Stromal cell of bone marrow (primary cell): ENCODE data around the gene ELOVL1.
A peak's percentile ranks its signal among the peaks of the same experiment; 100 is the strongest.
"Not testable (repeated sequence)": the region's sequence is repeated elsewhere in the genome, so short reads cannot be mapped to it uniquely, and the experiment has no call there.

Experiments
- DNase-seq: peaks from one replicate; pipeline ENCODE4 v3.0.0-alpha.2; 2012; ENCODE audit warnings: low read depth

The ELOVL1 gene

DNA sequence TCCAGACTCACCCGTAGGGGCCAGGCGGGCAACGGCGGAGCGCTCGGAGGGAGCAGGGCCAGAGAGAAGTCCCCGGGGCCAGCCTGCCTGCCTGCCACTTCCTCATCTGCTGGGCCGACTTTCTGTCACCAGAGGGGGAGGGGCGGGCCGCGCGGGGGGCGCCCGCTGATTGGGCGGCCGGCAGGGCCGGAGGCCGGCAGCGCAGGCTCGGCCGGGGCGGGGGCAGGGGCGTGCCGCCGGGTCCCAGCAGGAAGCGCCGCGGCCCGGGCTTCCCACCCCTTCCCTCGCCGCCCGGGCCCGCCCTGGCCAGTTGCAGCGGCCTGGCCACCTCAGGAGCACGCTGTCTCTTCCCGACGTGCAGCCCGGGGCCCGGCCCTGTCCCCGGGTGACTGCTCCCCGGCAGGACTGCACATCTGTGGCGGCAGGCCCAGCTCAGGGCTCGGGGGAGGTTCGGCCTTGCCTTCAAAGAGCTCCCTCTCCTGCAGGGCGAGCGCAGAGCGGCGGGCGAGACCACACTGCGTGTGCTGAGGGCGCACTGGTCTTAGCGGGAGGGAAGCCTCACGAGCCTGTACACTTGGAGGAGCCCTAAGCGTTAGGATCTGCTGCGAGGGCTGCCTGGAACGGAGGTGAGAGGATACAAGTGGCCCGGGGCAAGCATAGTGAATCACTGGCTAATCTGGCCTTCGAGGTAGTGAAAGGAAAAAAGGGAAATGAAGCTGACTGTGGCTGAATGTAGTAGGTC, at the start of gene ELOVL1:
ELOVL1 (minus strand) TSS at position 108 of the 742 bp plus-strand sequence. CDS start 2,402 bp downstream, outside the sequence.
- peak; percentile 70 for DNase-seq

DNA sequence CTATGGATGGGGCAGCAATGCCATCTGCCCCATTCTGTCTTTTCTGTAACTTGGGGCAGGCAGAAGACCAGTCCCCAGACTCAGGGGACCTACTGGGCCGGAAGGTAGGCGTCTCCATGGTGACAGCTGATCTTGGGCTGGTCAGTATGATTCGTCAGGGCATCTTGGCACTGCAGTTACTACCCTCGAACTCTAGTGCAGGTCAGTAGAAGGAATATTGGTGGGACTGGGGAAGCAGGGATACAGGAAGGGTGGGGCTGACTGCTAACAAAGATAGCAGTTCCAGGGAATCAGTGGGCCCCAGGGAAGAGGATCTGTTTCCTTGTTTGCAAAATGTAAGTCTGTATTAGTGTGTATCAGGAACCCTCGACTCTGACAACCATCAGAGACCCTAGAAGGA, 48.1 kb upstream of the ELOVL1 start:
- no peak for DNase-seq

DNA sequence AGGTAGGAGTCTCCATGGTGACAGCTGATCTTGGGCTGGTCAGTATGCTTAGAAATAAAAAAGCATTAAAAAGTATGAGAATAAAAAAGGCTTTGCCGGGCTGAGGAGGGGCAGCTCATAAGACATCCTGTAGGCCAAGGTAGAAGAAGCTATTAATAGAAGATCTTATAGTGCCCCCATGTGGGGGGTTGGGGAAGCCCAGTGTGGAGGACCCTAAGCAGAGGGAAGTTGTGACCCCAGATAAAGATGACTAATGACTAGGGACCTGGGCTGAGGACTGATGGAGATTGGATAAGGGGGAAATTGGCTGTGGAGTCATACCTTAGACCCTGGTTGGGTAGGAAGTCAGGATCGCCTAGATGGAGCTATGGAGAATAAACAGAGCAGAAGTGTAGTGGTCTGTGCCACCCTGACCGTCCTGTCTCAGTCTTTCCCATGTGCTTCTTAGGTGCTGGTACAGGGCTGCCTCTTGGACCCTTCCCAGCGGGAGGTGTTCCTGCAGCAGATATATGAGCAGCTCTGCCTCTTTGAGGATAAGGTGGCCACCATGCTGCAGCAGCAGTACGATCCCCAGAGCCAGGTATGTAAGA, 46.9 kb upstream of the ELOVL1 start:
- DNase-seq = peak; percentile 13

DNA sequence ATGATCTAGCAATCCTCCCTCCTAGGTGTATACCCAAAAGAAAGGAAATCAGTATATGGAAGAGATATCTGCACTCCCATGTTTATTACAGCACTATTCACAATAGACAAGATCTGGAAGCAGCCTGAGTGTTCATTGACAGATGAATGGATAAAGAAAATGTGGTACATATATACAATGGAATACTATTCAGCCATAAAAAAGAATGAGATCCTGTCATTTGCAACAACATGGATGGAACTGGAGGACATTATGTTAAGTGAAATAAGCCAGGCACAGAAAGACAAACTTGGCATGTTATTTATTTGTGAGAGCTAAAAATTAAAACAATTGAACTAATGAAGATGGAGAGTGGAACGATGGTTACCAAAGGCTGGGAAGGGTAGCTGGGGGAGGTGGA, 45.6 kb upstream of the ELOVL1 start:
- DNase-seq = not testable (repeated sequence)

DNA sequence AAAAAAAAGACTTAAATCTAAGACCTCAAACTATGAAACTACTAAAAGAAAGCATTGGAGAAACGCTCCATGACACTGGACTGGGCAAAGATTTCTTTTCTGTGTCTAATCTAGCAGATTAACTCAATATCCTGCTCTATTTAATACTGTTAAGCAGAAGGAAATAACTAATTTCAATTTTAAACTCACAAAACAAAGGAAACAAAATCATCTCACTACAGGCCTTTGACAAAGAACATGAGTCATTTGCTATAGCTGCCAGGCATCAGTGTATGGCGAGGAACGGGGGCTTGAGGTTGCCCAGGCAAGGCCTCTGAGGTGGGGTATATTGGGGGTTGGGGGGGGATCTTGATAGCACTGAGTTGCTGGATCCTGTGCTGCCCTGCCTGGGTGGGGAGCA, 42.8 kb upstream of the ELOVL1 start:
- no peak for DNase-seq

DNA sequence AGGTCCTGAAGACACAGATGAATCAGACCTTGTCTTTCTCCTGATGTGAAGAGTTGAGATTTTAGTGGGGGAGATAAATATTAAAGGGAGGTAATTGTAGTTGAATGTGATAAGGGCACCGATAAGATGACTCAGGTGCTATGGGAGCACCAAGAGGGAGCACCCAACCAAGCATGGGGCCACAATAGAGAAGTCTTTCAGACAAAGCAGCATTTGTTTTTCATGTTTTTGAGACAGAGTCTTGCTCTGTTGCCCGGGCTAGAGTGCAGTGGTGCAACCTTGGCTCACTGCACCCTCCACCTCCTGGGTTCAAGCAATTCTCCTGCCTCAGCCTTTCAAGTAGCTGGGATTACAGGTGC, 38.0 kb upstream of the ELOVL1 start:
- no peak for DNase-seq

DNA sequence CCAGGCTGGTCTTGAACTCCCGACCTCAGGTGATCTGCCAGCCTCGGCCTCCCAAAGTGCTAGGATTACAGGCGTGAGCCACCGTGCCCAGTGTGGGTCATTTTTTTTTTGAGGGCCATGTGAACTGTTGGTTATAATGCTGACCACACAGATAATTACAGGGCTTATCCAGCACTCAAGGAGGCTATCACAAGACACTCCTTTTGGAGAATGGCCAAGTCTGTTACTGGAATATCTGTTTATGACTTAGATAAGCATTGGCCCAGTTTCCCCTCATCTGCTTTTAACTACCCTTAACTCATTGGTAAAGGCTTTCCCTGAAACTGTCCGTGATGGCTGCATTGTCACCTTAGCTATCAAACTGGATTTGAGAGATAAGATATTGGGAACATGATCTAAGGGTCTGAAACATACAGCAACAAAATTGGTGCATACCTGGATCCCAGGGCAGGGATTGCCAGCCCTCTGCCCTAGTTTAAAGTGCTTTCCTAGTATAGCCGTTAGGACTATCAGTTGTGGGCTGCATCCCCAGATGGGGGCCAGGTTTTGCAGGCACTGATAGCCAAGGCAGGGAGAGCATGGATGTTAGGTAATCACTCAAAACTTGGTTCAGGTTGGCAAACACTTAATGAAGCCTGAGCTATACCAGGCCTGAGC, 37.5 kb upstream of the ELOVL1 start:
- DNase-seq = no peak

DNA sequence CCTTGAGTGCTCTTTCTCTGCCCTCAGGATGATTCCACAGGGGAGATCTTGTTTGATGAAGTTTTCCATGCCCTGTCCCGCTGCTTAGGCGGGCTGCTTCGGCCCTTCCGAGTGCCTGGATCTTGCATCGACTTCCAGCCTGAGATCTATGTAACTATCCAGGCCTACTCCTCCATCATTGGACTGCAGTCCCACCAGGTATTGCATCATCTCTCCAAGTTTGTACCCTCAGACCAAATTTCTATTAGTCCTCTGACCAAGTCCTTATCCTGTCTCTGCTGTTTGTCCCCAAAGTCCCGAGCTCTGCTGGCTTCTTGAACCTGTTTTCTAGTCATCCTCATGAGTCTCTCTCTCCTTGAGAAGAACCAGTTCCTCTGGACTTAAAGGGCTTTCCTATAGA, 36.5 kb upstream of the ELOVL1 start:
- DNase-seq = no peak

DNA sequence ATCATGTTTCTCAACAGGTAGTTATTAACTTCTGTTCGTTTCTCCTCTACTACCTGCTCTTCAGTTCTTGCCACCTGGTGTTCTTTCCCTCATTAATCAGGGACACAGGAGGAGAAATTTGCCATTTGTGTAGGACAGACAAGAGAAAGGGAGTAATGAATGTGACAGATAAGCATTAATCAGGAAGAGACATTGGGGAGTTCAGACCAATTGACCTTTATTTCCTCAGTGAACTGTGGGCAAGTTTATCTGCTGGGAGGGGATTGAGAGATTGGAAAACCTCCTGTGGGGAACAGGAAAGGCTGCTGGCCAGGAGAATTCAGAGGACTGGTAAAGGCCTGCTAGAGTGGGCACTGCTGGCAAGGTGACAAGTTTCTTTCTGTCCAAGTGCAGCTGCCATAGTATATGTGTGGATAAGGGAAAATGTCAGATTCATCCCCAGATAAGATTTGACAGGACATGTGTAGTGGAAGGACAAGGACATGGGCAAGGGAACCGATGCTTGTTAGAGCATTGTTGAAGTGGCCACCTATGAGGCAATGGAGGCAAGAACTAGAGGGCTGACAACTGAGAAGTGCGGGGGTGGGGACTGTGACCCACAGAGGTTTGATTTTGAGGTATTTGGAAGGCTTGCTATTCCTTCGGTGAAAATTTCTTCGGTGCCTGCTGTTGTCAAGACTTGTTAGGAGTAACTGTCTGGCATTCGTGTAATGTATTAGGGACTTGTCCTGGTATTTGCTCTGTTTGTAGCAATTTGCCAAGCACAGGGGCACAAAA, 34.5 kb upstream of the ELOVL1 start:
- no peak for DNase-seq

DNA sequence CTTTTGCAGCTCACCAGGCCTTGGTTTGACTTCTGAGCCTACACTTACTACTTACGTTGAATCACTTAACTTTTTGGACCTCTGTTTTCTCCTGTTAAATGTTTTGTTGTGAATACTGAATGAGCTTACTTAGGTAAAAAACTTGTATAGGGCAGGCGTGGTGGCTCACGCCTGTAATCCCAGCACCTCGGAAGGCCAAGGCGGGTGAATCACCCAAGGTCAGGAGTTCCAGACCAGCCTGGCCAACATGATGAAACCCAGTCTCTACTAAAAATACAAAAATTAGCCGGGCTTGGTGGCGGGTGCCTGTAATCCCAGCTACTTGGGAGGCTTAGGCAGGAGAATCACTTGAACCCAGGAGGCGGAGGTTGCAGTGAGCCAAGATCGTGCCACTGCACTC, 32.6 kb upstream of the ELOVL1 start:
- DNase-seq = not testable (repeated sequence)

DNA sequence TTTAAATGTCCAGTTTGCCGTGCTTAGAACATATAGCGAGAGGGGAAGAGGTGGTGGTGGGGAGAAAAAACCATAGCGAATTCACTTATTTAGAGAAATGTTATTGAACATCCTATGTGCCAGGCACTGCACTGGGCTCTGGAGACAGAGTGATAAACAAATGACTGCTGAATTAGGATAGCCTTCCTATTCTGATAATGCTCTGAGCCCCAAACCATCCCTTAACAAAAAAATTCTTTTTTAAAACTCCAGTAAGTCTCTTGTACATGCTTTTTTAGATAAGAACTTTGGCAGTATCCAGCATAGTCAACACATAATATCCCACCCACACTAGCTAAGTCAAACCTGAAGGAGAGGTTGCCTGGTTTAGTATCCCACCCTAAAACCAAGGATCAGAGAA, 30.4 kb upstream of the ELOVL1 start:
- no peak for DNase-seq

DNA sequence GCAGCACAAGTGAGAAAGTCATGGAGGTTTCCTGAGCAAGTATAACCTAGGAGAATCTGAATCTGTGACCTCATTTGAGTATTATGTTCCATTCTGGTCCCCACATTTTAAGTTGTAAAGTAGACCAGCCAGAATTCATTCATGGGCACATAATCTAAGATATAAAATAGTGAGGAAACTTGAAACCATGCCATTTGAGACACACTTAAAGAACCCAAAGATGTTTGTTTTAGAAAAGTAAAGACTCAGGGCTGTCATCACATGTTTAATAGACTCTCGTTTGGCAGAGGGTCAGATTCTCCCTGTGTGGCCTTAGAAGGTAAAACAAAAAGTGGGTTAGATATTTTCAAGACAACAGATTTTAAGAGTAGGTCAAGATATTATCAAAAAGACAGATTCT, 28.2 kb upstream of the ELOVL1 start:
- no peak for DNase-seq

DNA sequence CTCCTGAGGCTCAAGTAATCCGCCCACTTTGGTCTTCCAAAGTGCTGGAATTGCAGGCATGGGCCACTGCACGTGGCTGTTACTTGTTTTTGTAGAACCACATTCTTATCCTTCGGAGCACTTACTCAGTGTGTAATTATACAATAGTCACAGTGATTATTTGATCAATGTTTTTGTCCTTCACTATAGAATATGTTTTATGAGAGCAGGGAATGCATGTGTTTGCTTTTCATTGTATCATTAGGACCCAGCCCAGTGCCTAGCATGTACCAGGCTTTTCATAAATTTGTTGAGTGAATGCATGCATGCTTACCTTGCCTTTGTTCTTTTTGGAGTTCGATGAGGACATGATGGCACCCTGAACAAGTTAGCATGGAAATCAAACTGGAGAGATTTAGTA, 27.7 kb upstream of the ELOVL1 start:
- no peak for DNase-seq

DNA sequence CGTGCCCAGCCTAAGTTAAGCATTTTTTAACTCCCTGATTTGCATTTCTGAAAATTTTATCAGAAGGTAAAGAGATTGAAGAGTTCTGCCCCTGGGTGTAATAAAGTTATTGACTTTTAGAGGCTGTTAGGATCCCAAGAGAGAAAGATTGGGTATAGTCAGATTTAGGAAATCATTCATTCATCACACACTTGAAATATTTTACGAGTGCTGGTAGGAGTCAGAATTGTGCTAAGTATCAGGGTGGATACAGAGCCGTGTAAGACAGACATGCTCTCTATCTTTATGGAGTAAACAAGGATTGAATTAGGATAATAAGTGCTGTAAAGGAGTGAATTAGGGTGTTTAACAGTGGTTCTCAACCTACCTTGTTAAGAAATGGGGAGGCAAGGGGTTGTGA, 24.9 kb upstream of the ELOVL1 start:
- no peak for DNase-seq

DNA sequence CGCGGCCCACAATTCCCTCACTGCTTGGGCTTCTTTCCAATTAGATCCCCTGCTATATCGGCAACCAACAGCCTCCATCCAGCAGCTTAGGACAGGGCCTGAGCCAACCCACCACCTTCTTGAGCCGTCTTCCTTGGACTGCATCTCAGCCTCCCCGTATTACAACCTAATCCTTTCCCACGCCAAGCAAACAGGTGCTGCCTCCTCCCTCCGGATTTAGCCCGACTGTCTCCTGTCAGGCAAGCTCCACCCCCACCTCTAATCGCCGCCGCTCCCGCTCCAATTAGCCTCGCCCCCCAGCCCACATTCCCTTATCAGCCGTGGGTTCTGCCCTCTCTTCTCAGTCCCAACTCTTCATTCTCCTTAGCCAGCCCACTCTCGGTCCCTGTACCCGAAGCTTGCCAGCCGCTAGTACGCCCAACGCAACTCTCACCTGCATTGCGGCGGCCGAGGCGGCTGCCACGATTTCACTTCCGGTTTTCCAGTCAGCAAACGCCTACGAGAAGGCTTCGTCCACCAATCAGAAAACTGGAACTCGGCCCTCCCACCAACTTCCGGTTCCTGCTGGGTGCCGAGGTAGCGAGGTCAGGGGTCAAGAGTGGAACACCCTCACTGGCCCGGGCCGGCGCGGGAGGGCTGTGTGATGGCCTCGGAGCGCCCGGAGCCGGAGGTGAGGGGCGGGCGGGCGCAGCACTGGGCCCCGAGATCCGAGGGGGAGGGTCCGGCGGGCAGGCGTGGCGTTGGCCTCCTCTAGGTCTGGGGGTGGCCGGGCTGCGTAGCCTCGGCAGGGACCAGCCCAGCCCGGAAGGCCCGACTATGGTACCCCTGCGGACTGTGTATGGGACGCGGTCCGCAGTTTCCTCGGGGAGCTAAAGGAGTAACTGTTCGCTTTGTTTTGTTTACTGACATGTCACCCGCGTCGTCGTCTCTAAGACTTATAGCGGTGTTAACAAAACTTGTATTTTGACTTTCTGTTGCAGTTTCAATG, 21.8 kb upstream of the ELOVL1 start, which contains the start of the genes MED8 and SZT2:
MED8 (minus strand) TSS at position 475 of the 988 bp plus-strand sequence; CDS start at position 439, 36 bp downstream.
SZT2 (plus strand) TSS at position 574 of the 988 bp plus-strand sequence; CDS start at position 644, 70 bp downstream.
- peak; percentile 90 for DNase-seq

DNA sequence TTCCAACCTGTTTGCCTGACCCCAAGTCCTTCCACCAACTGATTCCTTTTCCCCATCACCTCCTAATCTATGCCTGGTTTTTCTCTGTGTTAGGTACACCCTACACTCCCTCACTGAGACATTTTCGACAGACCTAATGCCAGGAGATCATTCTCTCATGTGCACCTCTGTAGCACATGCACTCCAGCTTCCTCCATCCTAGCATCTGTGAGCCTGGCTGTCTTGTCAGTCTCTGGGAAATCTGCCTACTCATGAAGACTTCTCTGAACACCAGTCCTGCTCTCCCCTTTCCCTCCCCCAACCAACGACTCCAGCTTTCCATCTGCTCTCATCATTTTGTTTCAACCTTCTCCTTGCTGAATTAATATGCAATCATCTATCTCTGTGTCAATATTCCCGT, 20.8 kb upstream of the ELOVL1 start:
- no peak for DNase-seq

DNA sequence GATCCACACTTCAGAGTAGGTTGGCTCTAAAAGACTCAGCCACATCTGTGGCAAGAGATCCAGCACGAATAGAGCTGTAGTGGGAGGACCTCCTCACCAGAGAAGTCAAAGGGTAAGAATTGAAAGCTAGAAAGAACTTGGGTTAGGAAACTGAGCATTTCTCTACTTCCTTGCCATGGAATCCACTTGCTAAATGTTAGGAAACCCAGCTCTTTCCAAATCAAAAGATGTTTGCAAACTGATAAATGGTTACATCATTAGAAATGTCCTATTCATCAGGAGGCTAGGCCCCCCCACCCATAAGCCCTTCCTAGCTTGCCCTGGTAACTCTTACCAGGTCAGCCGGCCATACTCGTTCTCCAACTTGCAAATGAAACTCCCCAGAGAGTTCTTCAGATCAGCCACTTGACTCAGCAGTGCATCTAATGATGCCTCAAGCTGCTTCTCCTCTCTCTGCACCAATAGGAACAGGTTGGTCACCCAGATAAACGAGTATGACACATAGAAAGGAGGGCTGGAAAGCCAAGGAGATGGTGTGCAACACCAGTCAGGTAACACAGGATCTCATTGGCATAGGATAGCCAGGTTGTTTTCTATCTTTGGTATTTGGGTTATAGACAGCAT, 20.3 kb upstream of the ELOVL1 start:
- DNase-seq = no peak

DNA sequence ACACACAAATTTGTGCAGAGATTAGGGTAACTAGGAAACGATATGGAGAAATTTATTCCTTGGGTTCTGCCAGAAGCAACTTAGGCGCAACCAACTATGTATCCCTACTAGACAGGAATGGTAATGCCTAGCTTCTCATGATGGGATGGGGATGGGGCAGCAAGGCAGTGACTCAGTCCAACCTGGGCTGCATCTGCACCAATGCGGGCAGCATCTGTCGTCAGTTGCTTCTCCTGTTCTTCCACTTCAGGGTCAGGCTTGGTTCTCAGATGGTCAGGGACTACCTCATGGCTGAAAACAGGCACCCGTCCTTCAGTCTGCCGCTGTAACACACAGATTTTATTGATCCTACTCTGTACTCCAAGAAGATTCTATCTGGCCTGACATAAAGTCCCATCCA, 18.9 kb upstream of the ELOVL1 start:
- no peak for DNase-seq

DNA sequence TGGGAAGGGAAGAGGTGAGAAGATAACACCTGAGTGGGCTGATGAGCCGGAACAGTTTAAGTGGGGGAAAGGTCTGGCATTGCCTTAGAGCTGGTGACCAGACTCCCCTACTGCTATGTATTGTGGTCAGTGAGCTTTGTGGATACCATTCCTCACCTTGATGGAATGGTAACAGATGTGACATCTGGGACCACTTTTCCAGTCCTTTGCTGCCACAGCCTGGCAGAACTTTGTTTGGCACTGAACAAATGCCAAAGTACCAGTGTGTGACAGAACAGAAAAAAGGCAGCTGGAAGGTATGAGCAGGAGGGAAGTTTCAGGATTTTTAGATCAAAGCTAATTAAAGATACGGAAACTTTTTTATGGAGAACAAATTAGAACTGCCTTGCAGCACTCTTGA, 15.6 kb upstream of the ELOVL1 start:
- no peak for DNase-seq

DNA sequence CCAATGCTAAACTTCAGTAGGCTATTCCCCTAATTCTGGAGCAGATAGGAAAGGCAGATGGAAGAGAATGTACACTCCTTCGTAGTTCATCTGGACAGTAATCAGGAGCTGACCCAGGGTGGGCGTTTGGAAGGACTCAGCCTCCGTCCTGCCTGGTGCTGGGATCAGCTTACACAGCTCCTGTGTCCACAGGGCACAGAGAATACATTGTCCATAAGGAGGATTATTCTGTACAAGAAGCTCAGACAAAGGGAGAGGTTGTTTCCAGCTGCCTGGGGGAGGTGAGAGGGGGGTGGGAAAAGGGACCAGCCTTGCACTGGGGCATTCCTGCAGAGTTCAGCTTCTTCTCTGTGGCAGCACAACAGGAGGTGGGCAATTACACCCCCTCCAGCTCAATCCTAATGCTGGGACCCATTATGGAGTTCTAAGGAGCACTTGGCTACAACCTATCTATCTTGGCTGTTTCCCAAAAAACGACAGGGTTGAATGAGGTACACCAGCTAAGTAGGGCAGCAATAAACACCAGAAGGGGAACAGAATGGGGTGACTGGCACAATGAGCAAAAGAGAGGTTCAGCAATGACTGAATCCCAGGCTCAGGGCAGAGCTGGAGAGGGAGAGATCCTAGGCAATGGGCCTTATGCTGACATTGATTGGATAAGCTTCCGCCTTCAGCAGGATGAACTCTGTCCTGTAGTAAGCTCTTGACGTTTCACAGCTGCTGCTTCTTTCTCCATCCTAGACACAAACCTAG, 14.4 kb upstream of the ELOVL1 start:
- DNase-seq = no peak
